Heart left ventricle (tissue), 16 donors: ENCODE results near the gene MRPL14. TPM values are rescaled to one million over a fixed set of nuclear protein-coding genes. Genes with fewer than 3 reads are reported as not detected.

Experiments used
- ATAC-seq, 4 donors: fragments of 200-7000 bp; cut with Tn5 transposase; one replicate each; pipeline ENCODE4 v1.9.1; 2020 to 2022; ENCODE audit warnings: moderate library complexity in 4 of 4, mild to moderate bottlenecking in 3 of 4, moderate number of reproducible peaks in 1 of 4
- DNase-seq, 5 donors: peaks; one replicate each; pipeline ENCODE4 v3.0.0-alpha.2; 2020
- H3K27ac ChIP-seq, 12 donors: fragments of 200-600 bp; sonication (generic) in 4 of 12; one replicate each; pipeline versions ENCODE4 v1.5.0 to v1.8.0; 2016 to 2022; ENCODE audit warnings: mild to moderate bottlenecking in 2 of 12
- H3K27me3 ChIP-seq, 9 donors: fragments of 200-600 bp; sonication (generic) in 2 of 9; one replicate each; pipeline versions ENCODE4 v1.5.1 to v1.8.0; 2016 to 2022; ENCODE audit warnings: mild to moderate bottlenecking in 3 of 9
- H3K36me3 ChIP-seq, 9 donors: fragments of 200-600 bp; sonication (generic) in 2 of 9; one replicate each; pipeline versions ENCODE4 v1.5.0 to v1.8.0; 2018 to 2022; ENCODE audit warnings: mild to moderate bottlenecking in 2 of 9
- H3K4me1 ChIP-seq, 12 donors: fragments of 200-600 bp; sonication (generic) in 4 of 12; one replicate each; pipeline versions ENCODE4 v1.5.0 to v1.8.0; 2016 to 2022; ENCODE audit warnings: mild to moderate bottlenecking in 3 of 12
- H3K4me3 ChIP-seq, 12 donors: fragments of 200-600 bp; sonication (generic) in 4 of 12; one replicate each; pipeline versions ENCODE4 v1.5.0 to v1.8.0; 2017 to 2022; ENCODE audit warnings: mild to moderate bottlenecking in 9 of 12, moderate library complexity in 4 of 12
- H3K9me3 ChIP-seq, 12 donors: fragments of 200-600 bp; sonication (generic) in 4 of 12; one replicate each; pipeline versions ENCODE4 v1.5.0 to v1.8.0; 2016 to 2022; ENCODE audit warnings: mild to moderate bottlenecking in 1 of 12
- POLR2A ChIP-seq, 2 donors: fragments of 450-650 bp; IDR thresholded peaks; one replicate each; pipeline ENCODE4 v1.6.1; 2017; ENCODE audit warnings: antibody characterized with exemption in 2 of 2, mild to moderate bottlenecking in 2 of 2, moderate library complexity in 2 of 2
- WGBS, 4 donors: extraction: QIAGEN DNeasy Blood & Tissue Kit in 2 of 4; methylation state at CpG; one replicate each; pipeline versions ENCODE4 v1.1.5 to v1.1.7; 2013 to 2018; 5-methylcytosine and 5-hydroxymethylcytosine counted together
- intact Hi-C, 10 donors: fragments of 100-400 bp; cut with DNase I; formaldehyde crosslinking; loops; one replicate each; pipeline versions ENCODE4 v1.11.1 to v1.14.2; 2022
- polyA plus RNA-seq, 2 donors: library from polyadenylated mRNA; stranded (reverse); fragments of 200-250 nt; gene quantifications; one replicate each; pipeline ENCODE4 v1.2.3, GENCODE V29; 2013
- total RNA-seq, 9 donors: library from RNA; depleted of rRNA in 2 of 9; stranded (reverse); fragments of >200 nt in 2 of 9; fragmentation: NEBNext Ultra II Directional in 3 of 9; extraction: Animal tissue kit (Norgen Biotek cat#: 25700) in 3 of 9; gene quantifications; one replicate each; pipeline versions ENCODE4 v1.1.0 to v1.2.4, GENCODE V29; 2016 to 2023
- TF ChIP-seq, protein P1 (sequence below), 12 donors: fragments of 200-600 bp; sonication (generic) in 4 of 12; IDR thresholded peaks; one replicate each; pipeline versions ENCODE4 v1.5.0 to v1.8.0; 2018 to 2022; ENCODE audit warnings: antibody characterized with exemption in 12 of 12, mild to moderate bottlenecking in 5 of 12
- donor health status: ischemic (EF 13 %, LVEDD 7.1; RV severe dilation, severe dysfunction).
- donor health status: healthy with polysubstance abuse.
- donor health status: DM: no; HTN: yes; CAD: no.
- donor health status: DM: no; HTN: no; CAD: no.
- donor health status: ischemic (EF 25% LVEDD 6.9; RV normal size, moderate dysfunction).
- donor health status: ischemic (EF 25% LVEDD 5.7; RV mildly dilated, moderate dysfunction).
- donor health status: healthy.
- donor health status: DM: yes; HTN: yes; CAD: no.
- donor health status: ischemic (EF 35%, LVEDD 5.7; RV mildly dilated, moderate dysfunction).
- donor health status: nonischemic (EF 11% LVEDD 7.7; RV severe dilation, severe dysfunction).
- donor health status: DM: yes; HTN: yes; CAD: no.
- donor health status: PGD.
- donor health status: ischemic (EF 29% LVEDD 5.4; RV normal size, mild dysfunction).
- donor health status: nonischemic (EF 23%, LVEDD 6.1; RV moderate dilation, normal function).

MRPL14 gene
- total and polyA plus RNA-seq, 11 donors, result 35.3 to 72.9 (median 44.1) TPM

GRCh38 chr6:44110966-44111365, 16.3 kb downstream of the MRPL14 start:
- no peak for TF ChIP-seq POLR2A (IDR thresholded peaks at IDR 0.05)
- TF ChIP-seq, protein P1, sequence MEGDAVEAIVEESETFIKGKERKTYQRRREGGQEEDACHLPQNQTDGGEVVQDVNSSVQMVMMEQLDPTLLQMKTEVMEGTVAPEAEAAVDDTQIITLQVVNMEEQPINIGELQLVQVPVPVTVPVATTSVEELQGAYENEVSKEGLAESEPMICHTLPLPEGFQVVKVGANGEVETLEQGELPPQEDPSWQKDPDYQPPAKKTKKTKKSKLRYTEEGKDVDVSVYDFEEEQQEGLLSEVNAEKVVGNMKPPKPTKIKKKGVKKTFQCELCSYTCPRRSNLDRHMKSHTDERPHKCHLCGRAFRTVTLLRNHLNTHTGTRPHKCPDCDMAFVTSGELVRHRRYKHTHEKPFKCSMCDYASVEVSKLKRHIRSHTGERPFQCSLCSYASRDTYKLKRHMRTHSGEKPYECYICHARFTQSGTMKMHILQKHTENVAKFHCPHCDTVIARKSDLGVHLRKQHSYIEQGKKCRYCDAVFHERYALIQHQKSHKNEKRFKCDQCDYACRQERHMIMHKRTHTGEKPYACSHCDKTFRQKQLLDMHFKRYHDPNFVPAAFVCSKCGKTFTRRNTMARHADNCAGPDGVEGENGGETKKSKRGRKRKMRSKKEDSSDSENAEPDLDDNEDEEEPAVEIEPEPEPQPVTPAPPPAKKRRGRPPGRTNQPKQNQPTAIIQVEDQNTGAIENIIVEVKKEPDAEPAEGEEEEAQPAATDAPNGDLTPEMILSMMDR (IDR thresholded peaks at IDR 0.05), result no peak
- ATAC-seq (no peak), DNase-seq (no peak)
- peak overlapping the region in 8 of 12 donors; percentile 60 to 96 (median 89) for H3K27ac ChIP-seq
- intact Hi-C loops, result no loop called here
- peaks cover 0 to 53% (median 18%) of the 10 kb centered on the region in 12 donors for H3K4me1 ChIP-seq
- 92 to 99% (median 95%) methylated on average over 3 of the region's 3 CpGs for WGBS, 4 donors
- no peak overlapping the region for H3K4me3 ChIP-seq
- peaks cover 0 to 87% (median 47%) of the 10 kb centered on the region in 9 donors for H3K36me3 ChIP-seq
- H3K9me3 ChIP-seq, result no peaks in the 10 kb centered on the region
- H3K27me3 ChIP-seq, result no peaks in the 10 kb centered on the region

DNA sequence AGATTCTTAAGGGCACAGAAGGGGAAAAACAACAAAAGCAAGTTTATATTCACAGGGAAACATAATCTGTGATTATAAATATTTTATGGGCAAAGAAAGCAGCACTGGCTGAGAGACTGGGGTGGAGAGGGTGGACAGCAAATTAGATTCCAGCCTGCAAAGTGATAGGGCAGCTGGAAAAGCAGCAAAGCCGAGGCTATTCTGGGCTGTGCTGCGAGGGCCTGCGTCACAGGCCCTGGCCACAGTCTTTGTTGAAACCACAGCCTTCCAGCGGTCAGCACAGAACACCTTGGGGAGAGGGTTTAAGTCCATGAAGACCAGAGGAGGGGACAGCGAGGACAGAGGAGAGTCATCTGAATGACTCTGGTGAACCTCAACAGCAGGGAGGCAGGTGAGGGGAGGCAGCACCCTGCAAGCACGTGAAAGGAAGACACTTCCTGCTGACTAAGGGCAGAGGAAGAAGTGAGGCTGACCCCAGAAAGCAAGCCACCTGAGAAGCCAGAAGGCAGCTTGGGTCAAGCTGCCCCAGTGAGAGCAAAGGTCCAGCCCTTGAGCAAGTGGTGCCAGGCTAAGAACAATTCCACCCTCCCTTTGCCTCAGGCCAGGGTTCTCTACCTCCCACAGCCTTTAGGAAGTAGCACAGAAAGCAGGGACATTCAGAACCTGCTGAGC, 17.1 kb downstream of the MRPL14 start:
- ATAC-seq, result peak; percentile 91 to 94 (median 92)

GRCh38 chr6:44109212-44109611, 18.0 kb downstream of the MRPL14 start:
- ATAC-seq, result no peak
- H3K36me3 ChIP-seq, result peaks cover 0 to 75% (median 34%) of the 10 kb centered on the region in 9 donors
- H3K9me3 ChIP-seq, result no peaks in the 10 kb centered on the region
- 86 to 91% (median 89%) methylated on average over 9 to 10 of the region's 10 CpGs for WGBS, 4 donors
- H3K4me1 ChIP-seq, result peaks cover 0 to 66% (median 33%) of the 10 kb centered on the region in 12 donors
- no peak for DNase-seq
- no peak for TF ChIP-seq POLR2A (IDR thresholded peaks at IDR 0.05)
- TF ChIP-seq, protein P1 (IDR thresholded peaks at IDR 0.05), result no peak
- H3K27me3 ChIP-seq, result no peaks in the 10 kb centered on the region
- intact Hi-C loops, result loop anchor here in 3 of 10 donors (5.0 to 10.0 kb wide), 3 partner anchors 128 to 226 kb away; partner anchors contain the start of gene AARS2 (in 1 of the 3)
- H3K4me3 ChIP-seq, result no peak overlapping the region
- H3K27ac ChIP-seq, result peak overlapping the region; percentile 42 to 96 (median 86)

More for the DNA sequence above, 17.1 kb downstream of the MRPL14 start:
- Histone ChIP-seq H3K36me3 (peaks cover 0 to 85% (median 43%) of the 10 kb centered on the region in 9 donors), H3K4me1 (peaks cover 0 to 57% (median 24%) of the 10 kb centered on the region in 12 donors), H3K27me3 (no peaks in the 10 kb centered on the region), H3K27ac (peak overlapping the region; percentile 51 to 96 (median 86)), H3K9me3 (no peaks in the 10 kb centered on the region), H3K4me3 (no peak overlapping the region)
- 45 to 64% (median 63%) methylated on average over 6 of the region's 6 CpGs for WGBS, 4 donors
- TF ChIP-seq POLR2A (IDR thresholded peaks at IDR 0.05), result no peak
- TF ChIP-seq, protein P1 (IDR thresholded peaks at IDR 0.05), result no peak
- peak in 4 of 5 donors; percentile 35 to 64 (median 62) for DNase-seq
- intact Hi-C loops, result no loop called here

DNA sequence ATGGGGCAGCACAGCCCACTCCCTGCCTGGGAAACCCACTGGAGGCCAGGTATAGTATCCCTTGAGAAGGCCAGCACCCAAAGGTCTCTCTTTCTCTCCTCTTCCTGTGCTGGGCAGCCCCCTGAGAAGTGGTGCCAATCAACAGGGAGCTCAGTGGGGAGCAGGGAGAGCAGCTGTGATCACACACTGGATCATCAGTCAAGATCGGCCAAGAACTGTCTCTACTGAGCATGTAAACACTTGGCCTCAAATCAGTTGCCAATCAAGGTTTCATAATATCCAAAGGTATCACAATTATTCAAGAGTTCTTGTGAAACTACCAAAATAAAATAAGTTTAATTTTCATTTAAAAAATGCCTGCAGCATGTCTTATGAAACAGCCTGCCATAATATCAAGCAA, 18.8 kb downstream of the MRPL14 start:
- Histone ChIP-seq H3K27me3 (no peaks in the 10 kb centered on the region), H3K4me1 (peaks cover 0 to 69% (median 38%) of the 10 kb centered on the region in 12 donors), H3K4me3 (no peak overlapping the region), H3K27ac (peak overlapping the region in 4 of 12 donors; percentile 36 to 96 (median 90)), H3K36me3 (peaks cover 0 to 75% (median 28%) of the 10 kb centered on the region in 9 donors), H3K9me3 (no peaks in the 10 kb centered on the region)
- no peak for DNase-seq
- TF ChIP-seq, protein P1 (IDR thresholded peaks at IDR 0.05), result no peak
- no peak for TF ChIP-seq POLR2A (IDR thresholded peaks at IDR 0.05)
- WGBS, 4 donors, result 0 to 100% (median 75%) methylated on average over 1 of the region's 1 CpG
- intact Hi-C loops, result loop anchor here in 3 of 10 donors (5.0 to 10.0 kb wide), 3 partner anchors 129 to 226 kb away; partner anchors contain the start of gene AARS2 (in 1 of the 3)
- ATAC-seq, result no peak
